CD4-positive, alpha-beta T cell treated with Interleukin-17A for 1 hour (primary cell): ENCODE measurements around the gene LRRC14B.
"Not testable (repeated sequence)": the region's sequence is repeated elsewhere in the genome, so short reads cannot be mapped to it uniquely, and the experiment has no call there.

Source experiments
- DNase-seq: peaks from one replicate; pipeline ENCODE4 v3.0.0-alpha.2; 2020

LRRC14B gene

GRCh38 chr5:160921-161802, 30.1 kb upstream of the LRRC14B start:
- DNase-seq = no peak

- DNase-seq = no peak
Observed at GRCh38 chr5:161803-162110, 29.5 kb upstream of the LRRC14B start.

- no peak for DNase-seq
Observed at GRCh38 chr5:162190-162564, 29.1 kb upstream of the LRRC14B start.

- no peak for DNase-seq
Observed at GRCh38 chr5:162565-163337, 28.5 kb upstream of the LRRC14B start.

GRCh38 chr5:163338-163620, 28.0 kb upstream of the LRRC14B start:
- no peak for DNase-seq

- no peak for DNase-seq
Observed at GRCh38 chr5:163841-164240, 27.5 kb upstream of the LRRC14B start.

GRCh38 chr5:164244-164643, 27.1 kb upstream of the LRRC14B start:
- DNase-seq = no peak

DNA sequence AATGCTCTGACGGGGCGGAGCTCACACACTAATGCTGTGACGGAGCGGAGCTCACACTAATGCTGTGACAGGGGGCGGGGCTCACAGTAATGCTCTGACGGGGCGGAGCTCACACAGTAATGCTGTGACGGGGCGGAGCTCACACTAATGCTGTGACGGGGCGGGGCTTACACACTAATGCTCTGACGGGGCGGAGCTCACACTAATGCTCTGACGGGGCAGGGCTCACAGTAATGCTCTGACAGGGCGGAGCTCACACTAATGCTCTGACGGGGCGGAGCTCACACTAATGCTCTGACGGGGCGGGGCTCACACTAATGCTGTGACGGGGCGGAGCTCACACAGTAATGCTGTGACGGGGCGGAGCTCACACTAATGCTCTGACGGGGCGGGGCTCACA, 26.5 kb upstream of the LRRC14B start:
- not testable (repeated sequence) for DNase-seq

DNA sequence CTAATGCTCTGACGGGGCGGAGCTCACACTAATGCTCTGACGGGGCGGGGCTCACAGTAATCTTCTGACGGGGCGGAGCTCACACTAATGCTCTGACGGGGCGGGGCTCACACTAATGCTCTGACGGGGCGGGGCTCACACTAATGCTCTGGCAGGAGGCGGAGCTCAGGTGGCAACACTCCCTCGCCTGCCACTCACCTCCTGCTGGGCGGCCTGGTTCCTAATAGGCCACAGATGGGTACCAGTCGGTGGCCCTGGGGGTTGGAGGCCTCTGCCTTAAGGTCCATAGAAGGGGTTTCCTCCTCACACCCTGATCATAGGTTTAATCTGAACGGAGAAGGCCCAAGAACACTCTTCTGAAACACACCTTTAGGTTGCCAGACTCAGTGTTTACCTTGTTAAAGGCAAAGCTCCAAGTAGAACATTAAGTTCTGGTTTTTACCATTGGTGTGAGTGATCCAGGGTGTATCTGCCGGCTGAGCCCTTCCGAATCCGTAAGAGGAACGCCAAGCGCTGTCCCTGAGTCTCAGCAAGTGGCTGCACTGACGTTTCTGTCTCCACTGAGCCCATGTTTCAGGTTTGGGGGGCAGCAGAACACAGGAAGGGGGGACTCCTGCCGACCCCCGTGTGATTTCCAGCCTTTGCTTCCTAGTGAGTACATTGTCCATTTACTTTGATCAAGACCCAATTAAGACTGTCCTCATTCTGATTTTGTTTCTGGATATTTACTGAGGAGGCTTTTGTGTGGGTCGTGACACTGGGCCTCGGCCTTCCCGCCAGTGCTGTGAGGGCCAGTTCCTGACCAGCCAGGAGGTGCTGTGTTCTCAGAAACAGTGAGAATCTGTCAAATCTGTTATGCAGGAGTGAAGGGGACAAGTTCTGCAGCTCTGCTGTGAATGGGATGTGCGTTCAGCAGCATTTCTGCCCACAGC, 24.6 kb upstream of the LRRC14B start:
- no peak for DNase-seq

GRCh38 chr5:167511-167910, 23.8 kb upstream of the LRRC14B start:
- DNase-seq = no peak

DNA sequence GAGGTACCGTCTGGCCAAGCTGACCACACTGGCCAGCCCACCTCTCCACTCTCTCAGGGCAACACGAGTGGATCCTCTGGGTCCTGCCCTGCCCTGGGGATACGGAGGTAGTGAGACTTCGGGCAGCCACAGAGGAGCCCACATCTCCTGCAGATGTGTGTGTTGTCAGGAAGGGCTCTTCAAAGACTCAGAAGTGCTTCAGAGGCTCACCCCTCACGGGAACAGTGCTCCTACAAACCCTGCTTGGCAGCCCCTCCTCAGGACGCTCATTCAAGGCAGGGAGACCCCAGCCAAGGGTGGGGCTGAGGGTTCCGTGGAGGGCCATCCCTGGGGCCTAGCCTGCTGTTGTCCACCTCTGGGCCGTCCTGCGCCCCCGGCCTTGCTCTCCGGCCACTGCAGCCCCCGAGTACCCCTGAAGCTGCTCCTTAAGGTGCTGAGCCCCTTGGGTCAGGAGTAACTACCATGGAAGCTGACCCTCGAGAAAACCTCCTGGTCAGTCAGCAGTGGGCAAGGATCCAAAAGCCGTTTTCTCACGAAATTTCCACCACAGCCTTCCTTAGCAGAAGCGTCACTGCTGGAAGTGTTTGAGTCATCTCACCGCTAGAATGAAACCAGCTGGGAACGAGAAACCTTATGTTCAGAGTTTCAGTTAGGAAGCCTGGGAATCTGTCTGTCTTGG, 23.2 kb upstream of the LRRC14B start:
- DNase-seq = no peak

- no peak for DNase-seq
Observed at GRCh38 chr5:169071-169727, 22.1 kb upstream of the LRRC14B start.

DNA sequence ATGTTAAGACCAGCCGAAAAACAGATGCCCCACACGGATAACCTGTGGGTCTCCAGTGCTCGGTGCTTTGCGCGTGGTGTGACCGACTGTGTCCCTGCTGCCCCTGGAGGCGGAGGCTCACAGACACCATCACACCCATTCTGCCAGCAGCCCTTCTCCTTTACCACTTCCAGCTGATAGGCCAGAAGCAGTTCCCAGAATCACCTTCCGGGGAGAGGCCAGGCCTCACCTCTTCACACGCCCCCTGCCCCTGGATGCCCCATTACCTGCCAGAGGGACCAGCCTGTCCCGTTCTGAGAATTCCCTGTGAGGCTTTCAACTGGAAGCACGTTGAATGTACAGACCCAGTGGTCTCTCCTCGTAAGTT, 21.6 kb upstream of the LRRC14B start:
- no peak for DNase-seq

DNA sequence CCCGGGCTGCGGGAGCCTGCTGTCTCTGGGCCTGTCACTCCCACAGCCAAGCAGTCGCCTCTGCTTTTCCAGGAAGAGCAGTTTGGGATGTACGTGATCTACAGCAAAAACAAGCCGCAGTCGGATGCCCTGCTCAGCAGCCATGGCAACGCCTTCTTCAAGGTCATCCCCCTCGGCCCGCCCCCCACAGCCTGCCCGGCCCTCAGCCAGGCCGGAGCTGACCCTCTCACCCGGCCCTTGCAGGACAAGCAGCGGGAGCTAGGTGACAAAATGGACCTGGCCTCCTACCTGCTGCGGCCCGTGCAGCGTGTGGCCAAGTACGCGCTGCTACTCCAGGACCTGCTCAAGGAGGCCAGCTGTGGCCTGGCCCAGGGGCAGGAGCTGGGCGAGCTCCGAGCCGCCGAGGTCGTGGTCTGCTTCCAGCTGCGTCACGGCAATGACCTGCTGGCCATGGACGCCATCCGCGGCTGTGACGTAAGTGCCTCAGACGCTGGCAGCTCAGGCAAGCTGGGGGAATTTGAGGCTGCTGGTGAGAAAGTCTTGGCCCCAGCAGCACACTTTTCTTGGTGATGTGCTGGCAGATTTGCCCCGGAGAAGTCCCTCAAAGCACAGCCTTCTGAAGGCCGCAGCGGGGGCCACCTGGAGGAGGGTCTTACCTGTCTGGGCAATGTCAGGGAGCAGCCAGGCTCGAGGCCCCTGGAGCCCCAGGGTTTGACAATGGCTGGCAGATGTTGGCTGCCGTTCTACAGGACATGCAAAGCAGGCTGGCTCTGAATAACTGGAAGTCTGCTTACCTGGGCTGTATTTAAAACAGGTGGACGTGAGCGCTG, 20.1 kb upstream of the LRRC14B start:
- DNase-seq = no peak

GRCh38 chr5:171801-172331, 19.4 kb upstream of the LRRC14B start:
- no peak for DNase-seq

- no peak for DNase-seq
Observed at GRCh38 chr5:172421-172820, 18.9 kb upstream of the LRRC14B start.

DNA sequence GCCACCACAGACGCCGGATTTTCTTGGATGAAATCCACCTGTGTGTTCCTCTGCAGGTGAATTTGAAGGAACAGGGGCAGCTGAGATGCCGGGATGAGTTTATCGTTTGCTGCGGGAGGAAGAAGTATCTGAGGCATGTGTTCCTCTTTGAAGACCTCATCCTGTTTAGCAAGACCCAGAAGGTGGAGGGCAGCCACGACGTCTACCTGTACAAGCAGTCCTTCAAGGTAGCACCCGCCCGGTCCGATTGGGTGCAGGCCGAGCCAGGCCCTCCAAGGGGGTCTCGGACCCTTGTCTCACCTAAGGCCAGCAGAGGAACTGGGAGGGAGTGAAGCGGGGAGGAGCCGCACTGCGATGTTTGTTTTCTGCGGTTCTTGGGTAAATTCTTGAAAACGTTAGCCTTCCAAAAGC, 18.4 kb upstream of the LRRC14B start:
- DNase-seq = no peak

DNA sequence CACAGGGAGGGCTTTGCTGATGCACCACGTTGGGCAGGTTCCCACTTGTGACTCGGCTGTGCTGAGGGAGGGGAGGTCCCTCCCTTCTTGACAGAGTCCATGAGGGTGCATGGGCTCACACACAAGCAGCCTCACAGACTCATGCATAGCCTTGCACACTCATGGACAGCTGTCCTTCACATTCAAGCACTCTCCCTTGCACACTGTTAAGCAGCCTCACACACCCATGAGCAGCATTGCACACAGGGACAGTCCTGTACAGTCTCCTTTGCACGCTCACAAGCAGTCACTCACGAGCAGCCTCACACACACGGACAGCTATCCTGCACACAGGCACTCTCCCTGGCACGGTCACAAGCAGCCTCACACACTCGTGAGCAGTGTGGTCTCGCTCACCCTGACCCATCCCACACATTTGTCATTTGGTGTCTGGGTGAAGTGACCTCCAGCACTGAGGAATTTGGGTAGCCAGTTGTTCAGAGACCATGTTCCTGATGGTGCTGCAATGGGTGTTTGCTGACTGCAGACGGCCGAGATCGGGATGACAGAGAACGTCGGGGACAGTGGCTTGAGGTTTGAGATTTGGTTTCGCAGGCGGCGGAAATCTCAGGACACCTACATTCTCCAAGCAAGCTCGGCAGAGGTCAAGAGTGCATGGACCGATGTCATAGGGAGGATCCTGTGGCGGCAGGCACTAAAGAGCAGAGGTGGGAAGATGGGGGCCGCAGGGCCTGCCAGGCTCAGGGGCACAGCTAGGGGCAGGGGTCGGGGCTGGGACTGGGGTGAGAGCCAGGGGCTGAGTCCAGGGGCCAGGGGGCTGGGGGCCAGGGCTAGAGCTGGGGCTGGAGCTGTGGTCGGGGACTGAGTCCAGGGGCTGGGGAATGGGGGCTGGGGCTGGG, 17.7 kb upstream of the LRRC14B start:
- DNase-seq = no peak

GRCh38 chr5:174291-174600, 17.0 kb upstream of the LRRC14B start:
- no peak for DNase-seq

GRCh38 chr5:174876-175465, 16.3 kb upstream of the LRRC14B start:
- no peak for DNase-seq
